AG09319 (cell line): Measurements from ENCODE around the gene DNAH3.
"Not testable (repeated sequence)": the region's sequence is repeated elsewhere in the genome, so short reads cannot be mapped to it uniquely, and the experiment has no call there.

Source experiments
- DNase-seq: peaks from one replicate; pipeline ENCODE4 v3.0.0-alpha.2; 2010; ENCODE audit warnings: low read depth; ENCODE audit errors: extremely low read depth
- CTCF ChIP-seq: IDR thresholded peaks from 2 replicates; pipeline ENCODE4 v1.5.1; 2011; ENCODE audit warnings: low read depth, mild to moderate bottlenecking, inconsistent platforms, low read length, moderate library complexity

Gene DNAH3

GRCh38 chr16:21103941-21104860 lies 46.4 kb downstream of the DNAH3 start:
- TF ChIP-seq CTCF, result no peak
- DNase-seq, result no peak

- TF ChIP-seq CTCF, result peak; percentile 50
- no peak for DNase-seq
Measured at GRCh38 chr16:21101631-21102420, 48.8 kb downstream of the DNAH3 start.

- DNase-seq, result peak; percentile 16
- no peak for TF ChIP-seq CTCF
Measured at GRCh38 chr16:21100447-21100846, 50.2 kb downstream of the DNAH3 start.

GRCh38 chr16:21097151-21097550 lies 53.5 kb downstream of the DNAH3 start:
- TF ChIP-seq CTCF, result no peak
- DNase-seq, result no peak

GRCh38 chr16:21094719-21095118 lies 55.9 kb downstream of the DNAH3 start:
- DNase-seq, result not testable (repeated sequence)

GRCh38 chr16:21092951-21093350 lies 57.7 kb downstream of the DNAH3 start:
- no peak for DNase-seq
- TF ChIP-seq CTCF, result no peak

DNA sequence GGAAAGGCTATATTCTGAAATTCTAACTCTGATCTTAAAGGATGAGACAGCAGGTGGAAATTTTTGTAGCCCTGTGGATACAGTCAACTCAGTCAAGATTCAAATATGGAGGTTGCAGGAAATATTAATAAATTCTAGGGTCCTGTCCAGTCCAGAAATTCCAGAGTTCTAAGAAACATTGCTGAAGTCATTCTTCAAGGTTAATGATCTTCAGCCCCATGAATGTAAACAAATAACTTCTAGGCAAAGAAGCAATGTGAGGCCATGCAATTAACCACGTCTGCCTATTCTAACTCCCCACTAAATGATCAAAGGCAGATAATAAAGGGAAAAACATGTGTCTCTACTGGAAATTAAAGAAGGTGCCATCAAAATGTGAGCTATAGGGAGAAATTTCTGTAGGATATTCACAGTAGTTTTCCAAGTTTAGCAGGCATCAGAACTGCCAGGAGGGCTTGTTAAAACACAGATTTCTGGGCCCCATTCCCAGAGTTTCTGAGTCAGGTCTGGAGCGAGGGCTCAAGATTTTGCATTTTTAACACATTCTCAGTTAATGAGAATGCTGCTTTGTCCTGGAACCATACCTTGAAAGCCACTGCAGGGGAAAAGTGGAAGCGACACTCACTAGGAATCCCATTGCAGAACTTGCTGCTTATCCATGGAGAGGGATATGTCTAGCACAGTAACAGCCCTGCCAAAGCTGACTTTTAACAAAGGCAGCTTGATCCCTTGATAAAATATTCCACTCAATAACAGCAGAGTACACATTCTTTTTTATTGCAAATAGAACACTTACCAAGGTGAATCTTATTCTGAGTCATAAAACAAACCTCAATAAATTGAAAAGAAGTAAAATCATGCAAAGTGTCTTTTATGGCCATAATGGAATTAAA lies 61.8 kb downstream of the DNAH3 start:
- TF ChIP-seq CTCF, result no peak
- no peak for DNase-seq
